ENCODE measurements around the gene ASIC3.
A peak's percentile ranks its signal among the peaks of the same experiment; 100 is the strongest.

The ASIC3 gene

GRCh38 chr7:151056283-151056665, 7.9 kb downstream of the ASIC3 start:
- TF ChIP-seq CTCF (conservative IDR thresholded peaks at IDR 0.05; ENCODE audit: low read depth, low read length), result no peak
- no peak overlapping the region for H3K4me3 ChIP-seq (ENCODE audit: low read length)
- no peak for DNase-seq (ENCODE audit: low read depth)

DNA sequence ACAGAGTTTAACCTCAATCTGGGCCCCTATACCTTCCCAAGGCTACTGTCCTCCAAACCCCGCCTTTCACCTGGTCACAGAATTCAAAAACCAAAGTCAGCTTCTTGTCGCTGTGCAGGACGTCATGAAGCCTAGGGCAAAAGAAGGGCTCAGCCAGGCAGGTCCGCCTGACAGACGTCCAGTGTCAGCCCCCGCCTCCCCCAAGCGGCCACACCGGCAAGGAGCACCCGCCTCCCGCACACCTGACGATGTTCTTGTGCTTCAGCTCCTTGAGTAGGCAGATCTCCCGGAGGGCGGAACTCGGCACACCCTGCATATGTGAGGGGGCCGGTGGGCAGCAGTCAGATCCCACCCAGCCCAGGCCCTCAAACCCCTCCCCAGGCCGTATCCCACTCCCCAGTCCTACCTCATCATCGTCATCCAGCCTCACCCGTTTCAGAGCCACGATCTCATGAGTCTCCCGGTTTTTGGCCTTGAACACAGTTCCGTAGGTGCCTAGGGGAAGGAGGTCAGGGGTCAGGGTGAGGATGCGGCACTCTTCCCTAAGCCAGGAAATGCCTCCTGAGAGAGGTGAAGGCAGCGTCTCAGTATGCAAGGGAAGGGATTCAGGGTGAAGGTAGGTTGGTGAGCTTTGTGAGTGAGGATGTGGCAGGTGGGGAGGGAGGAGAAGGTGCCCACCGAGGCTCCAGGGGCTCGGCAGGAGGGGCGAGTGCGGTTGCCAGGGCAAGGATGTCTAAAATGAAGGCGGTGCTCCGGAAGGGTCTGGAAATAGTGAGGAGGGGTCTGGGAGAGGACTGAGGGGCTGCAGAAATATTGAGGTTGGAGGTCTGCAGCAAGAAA, 8.6 kb downstream of the ASIC3 start:
- peak overlapping the region; percentile 80 for H3K4me3 ChIP-seq (ENCODE audit: low read length)
- no peak for DNase-seq (ENCODE audit: low read depth)
- TF ChIP-seq CTCF (conservative IDR thresholded peaks at IDR 0.05; ENCODE audit: low read depth, low read length), result peak; percentile 6

GRCh38 chr7:151057506-151057988, 9.2 kb downstream of the ASIC3 start, which contains the start of gene CDK5:
TSS of gene CDK5 (minus strand) at chr7:151057897. CDS start at chr7:151057848, 49 bp downstream.
- no peak for TF ChIP-seq CTCF (conservative IDR thresholded peaks at IDR 0.05; ENCODE audit: low read depth, low read length)
- DNase-seq (ENCODE audit: low read depth), result no peak
- peak within 1 kb of the TSS; percentile 80 for H3K4me3 ChIP-seq (ENCODE audit: low read length)

DNA sequence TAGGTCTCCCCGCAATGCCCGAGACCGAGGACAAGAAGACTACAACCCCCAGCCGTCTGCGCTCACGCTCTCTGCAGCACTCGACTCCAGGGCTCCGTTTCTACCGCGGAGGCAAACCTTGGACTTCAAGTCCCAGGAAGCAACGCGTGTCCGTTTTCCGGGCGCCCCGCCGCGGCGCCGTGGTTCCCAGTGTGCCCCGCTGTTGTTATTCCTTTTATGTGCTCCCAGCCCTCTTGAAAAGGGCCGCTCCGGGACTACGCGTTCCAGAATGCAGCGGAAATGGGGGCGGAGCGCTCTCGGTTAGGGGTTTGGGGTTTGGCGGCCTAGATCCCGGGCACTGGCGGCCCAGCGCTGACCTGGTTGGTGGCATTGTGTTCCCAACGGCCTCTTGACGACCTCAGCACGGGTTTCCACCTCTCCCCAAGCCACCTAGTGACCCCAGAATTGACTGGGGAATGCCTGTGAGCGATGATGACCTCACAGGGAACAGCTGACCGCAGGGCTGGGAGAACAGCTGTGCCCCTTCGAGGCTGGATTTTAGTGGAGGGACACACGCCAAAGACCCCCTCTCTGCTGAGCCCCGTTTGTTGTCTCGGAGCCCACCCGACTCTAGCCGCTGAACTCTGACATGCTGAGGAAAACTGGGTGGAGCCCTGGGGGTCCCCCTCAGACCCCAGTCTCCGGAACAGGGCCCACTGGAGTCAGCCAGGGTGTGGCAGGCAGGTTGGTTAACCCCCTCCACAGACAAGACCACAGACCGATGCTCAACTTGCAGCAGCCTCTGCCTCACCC, 9.9 kb downstream of the ASIC3 start:
- TF ChIP-seq CTCF (conservative IDR thresholded peaks at IDR 0.05; ENCODE audit: low read depth, low read length), result no peak
- peak overlapping the region; percentile 80 for H3K4me3 ChIP-seq (ENCODE audit: low read length)
- peak; percentile 99 for DNase-seq (ENCODE audit: low read depth)

DNA sequence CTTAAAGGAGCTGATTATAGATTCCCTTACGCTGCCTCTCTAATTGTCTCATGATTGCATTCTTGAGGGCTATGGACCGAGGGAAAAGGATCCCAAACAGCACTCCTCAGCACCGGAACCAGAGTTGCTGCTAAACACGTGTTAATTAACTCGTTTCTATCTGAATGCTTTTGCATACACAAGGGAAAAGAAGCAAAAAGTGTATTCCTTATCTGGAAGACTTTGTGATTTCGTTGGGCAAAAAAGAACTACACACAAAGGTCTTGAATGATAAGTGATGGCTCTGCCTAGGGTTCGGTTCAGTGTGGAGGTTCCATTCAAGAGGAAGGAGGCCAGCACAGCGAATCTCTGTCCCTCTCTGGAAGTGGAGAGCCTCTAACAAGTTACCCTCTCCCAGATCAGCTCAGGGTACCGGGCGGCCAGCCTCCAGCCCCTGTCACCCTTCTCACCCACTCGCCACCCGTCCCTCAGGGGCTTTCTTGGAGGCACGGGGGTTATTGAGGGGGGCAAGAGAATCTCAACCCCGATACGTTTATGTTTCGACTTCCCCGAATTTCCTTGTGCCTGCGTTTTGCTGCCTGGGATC, 10.5 kb downstream of the ASIC3 start:
- TF ChIP-seq CTCF (conservative IDR thresholded peaks at IDR 0.05; ENCODE audit: low read depth, low read length), result no peak
- DNase-seq (ENCODE audit: low read depth), result no peak
- H3K4me3 ChIP-seq (ENCODE audit: low read length), result peak overlapping the region; percentile 80

- H3K4me3 ChIP-seq (ENCODE audit: low read length), result peak within 1 kb of the TSS; percentile 83
- peak; percentile 53 for TF ChIP-seq CTCF (conservative IDR thresholded peaks at IDR 0.05; ENCODE audit: low read depth, low read length)
- DNase-seq (ENCODE audit: low read depth), result no peak
Measured at GRCh38 chr7:151059367-151060112, 11.2 kb downstream of the ASIC3 start, which contains the start of gene SLC4A2. TSS of gene SLC4A2 (plus strand) at chr7:151059589. CDS start at chr7:151061988, 2,399 bp downstream.

Measured in retinal pigment epithelial cell (primary cell).